Measurements from ENCODE around the gene CEP131. TPM values are rescaled to one million over a fixed set of nuclear protein-coding genes. Genes with fewer than 3 reads are reported as not detected.

CEP131 gene
- total and polyA plus RNA-seq, 2 of the 8 experiments (the other 6 are each of a cell fraction or from before 2014, with no cell fraction given): 5.9 to 23.2 TPM

DNA sequence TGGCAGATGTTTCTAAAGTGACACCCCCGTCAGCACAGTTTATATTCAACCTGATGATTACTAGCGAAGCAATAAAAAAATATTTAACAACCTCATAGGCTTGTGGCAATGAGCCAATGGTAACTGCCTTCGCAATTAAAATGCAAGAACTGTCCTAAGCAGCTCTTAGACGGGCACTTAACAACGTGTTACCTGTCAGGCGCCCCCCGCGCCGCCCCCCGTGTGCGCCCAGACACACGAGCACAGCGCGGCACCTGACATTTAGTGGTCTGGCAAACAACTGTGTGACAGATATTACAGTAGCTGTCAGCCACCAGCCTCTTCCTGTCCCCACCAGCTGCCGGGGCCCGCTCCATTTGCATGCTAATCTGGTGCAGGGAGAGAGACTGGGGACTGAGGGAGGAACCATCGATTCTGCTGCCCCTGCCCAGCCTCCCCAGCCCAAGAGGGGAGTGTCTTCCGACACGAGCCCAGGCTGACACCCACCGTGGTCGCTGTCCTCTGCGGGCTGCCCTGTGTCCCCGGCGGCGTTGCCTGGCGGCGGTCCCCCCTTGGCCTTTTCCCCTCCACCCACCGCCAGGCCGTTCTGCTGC, 29.0 kb upstream of the CEP131 start:
- Histone ChIP-seq H2AK5ac (ENCODE audit: low read depth, low read length) (no peak overlapping the region), H3K9ac (replicated peaks in 1 of 4; ENCODE audit: extremely low read depth in 1 of 4, low read depth in 3 of 4, low read length in 3 of 4) (no peak overlapping the region), H3K9me3 (ENCODE audit: insufficient read depth in 2 of 2, low read depth in 1 of 2, low read length in 1 of 2) (no peaks in the 10 kb centered on the region), H3K27ac (ENCODE audit: low read depth, low read length) (no peak overlapping the region), H3K79me2 (ENCODE audit: control insufficient read depth in 1 of 2, insufficient read depth in 2 of 2, low read length in 2 of 2) (no peaks in the 10 kb centered on the region), H4K91ac (replicated peaks; ENCODE audit: insufficient read length, low read length) (no peak overlapping the region), H3K23ac (ENCODE audit: insufficient read length) (no peak overlapping the region), H2BK120ac (replicated peaks; ENCODE audit: low read depth, low read length) (no peak overlapping the region), H3K4me3 (ENCODE audit: extremely low read depth in 1 of 4, insufficient read depth in 2 of 4, low read depth in 3 of 4, low read length in 4 of 4) (no peak overlapping the region), H3K23me2 (ENCODE audit: low read depth, low read length) (peaks cover 6% of the 10 kb centered on the region; the same call in 1 of the 2 replicates), H2BK12ac (ENCODE audit: low read depth, low read length) (no peak overlapping the region), H3K18ac (ENCODE audit: extremely low read depth, low read length) (no peak overlapping the region), H3K4ac (replicated peaks; ENCODE audit: insufficient read length, low read depth, low read length) (no peak overlapping the region), H3K36me3 (ENCODE audit: control insufficient read depth in 2 of 4, insufficient read depth in 4 of 4, low read length in 3 of 4) (no peaks in the 10 kb centered on the region; a peak in 1 of 8 replicates), H2BK5ac (ENCODE audit: low read depth, low read length) (no peak overlapping the region), H3K4me2 (ENCODE audit: insufficient read depth in 1 of 2, low read depth in 2 of 2, low read length in 2 of 2) (no peak overlapping the region), H4K8ac (ENCODE audit: extremely low read depth, insufficient read depth, low read length) (no peak overlapping the region), H2BK15ac (ENCODE audit: low read length) (no peak overlapping the region), H4K20me1 (replicated peaks in 1 of 2; ENCODE audit: control insufficient read depth in 1 of 2, insufficient read depth in 2 of 2, low read length in 2 of 2) (peaks cover 0 to 14% of the 10 kb centered on the region in 2 experiments), H3K79me1 (ENCODE audit: low read depth, low read length) (no peaks in the 10 kb centered on the region), H2BK20ac (ENCODE audit: low read length) (no peak overlapping the region), H4K5ac (ENCODE audit: insufficient read length, low read depth, low read length) (no peak overlapping the region), H3K14ac (ENCODE audit: insufficient read length) (no peak overlapping the region), H3K4me1 (replicated peaks in 1 of 4; ENCODE audit: control insufficient read depth in 3 of 4, insufficient read depth in 4 of 4, low read length in 3 of 4) (peaks cover 0 to 8% (median 2%) of the 10 kb centered on the region in 4 experiments; a peak in 3 of 7 replicates), H2AFZ (ENCODE audit: low read length) (no peak overlapping the region), H3K56ac (replicated peaks; ENCODE audit: insufficient read length, low read depth, low read length) (no peak overlapping the region), H3K27me3 (replicated peaks in 1 of 4; ENCODE audit: control insufficient read depth in 3 of 4, extremely low read depth in 1 of 4, insufficient read depth in 3 of 4, low read length in 3 of 4) (no peaks in the 10 kb centered on the region)
- no peak for DNase-seq (ENCODE audit: low read depth in 1 of 2, low spot score in 2 of 2)
- POLR2A ChIA-PET (ENCODE audit: partially characterized antibody): interaction anchor here (0.8 to 1.7 kb wide), 6 partner anchors 10 to 272 kb away, joined by 3 to 6 read pairs (median 3); partner anchors contain the start of genes ACTG1 and TEPSIN
- CTCF ChIA-PET (ENCODE audit: partially characterized antibody): interaction anchor here (1.0 to 7.0 kb wide), 6 partner anchors 18 to 267 kb away, joined by 3 to 50 read pairs (median 5); no protein-coding TSS in a partner anchor
- no peak for FAIRE-seq
- WGBS, 2 experiments (ENCODE audit: extremely low coverage in 1 of 2, insufficient coverage in 1 of 2, insufficient read length in 1 of 2, insufficient replicate concordance in 2 of 2, low coverage in 1 of 2, low lambda C conversion rate in 2 of 2, missing lambda C conversion rate in 1 of 2): 81% methylated on average over 28 of the region's 29 CpGs; no CpG with 5 or more reads in 1 of the 2 experiments
- TF ChIP-seq JUN (IDR thresholded peaks at IDR 0.05; ENCODE audit: low read depth, low read length) (no peak), RAD21 (IDR thresholded peaks at IDR 0.05 in 1 of 2, conservative IDR thresholded peaks at IDR 0.05 in 1 of 2; ENCODE audit: low read depth in 2 of 2, low read length in 2 of 2) (no peak), SIN3A (conservative IDR thresholded peaks at IDR 0.05 in 1 of 2, IDR thresholded peaks at IDR 0.05 in 1 of 2; ENCODE audit: low read depth in 1 of 2, low read length in 2 of 2) (no peak), SIRT6 (IDR thresholded peaks at IDR 0.05; ENCODE audit: low read length) (no peak)

All from H1 (cell line).